ENCODE results near the gene INPP4A.
A peak's percentile ranks its signal among the peaks of the same experiment; 100 is the strongest.
"Not testable (repeated sequence)": the region's sequence is repeated elsewhere in the genome, so short reads cannot be mapped to it uniquely, and the experiment has no call there.

INPP4A gene

GRCh38 chr2:98583816-98584618, 139.4 kb downstream of the INPP4A start:
- DNase-seq (ENCODE audit: low read depth, low spot score), result no peak

GRCh38 chr2:98585386-98585785, 140.7 kb downstream of the INPP4A start:
- no peak for DNase-seq (ENCODE audit: low read depth, low spot score)

GRCh38 chr2:98586551-98587140, 142.0 kb downstream of the INPP4A start:
- DNase-seq (ENCODE audit: low read depth, low spot score), result no peak

DNA sequence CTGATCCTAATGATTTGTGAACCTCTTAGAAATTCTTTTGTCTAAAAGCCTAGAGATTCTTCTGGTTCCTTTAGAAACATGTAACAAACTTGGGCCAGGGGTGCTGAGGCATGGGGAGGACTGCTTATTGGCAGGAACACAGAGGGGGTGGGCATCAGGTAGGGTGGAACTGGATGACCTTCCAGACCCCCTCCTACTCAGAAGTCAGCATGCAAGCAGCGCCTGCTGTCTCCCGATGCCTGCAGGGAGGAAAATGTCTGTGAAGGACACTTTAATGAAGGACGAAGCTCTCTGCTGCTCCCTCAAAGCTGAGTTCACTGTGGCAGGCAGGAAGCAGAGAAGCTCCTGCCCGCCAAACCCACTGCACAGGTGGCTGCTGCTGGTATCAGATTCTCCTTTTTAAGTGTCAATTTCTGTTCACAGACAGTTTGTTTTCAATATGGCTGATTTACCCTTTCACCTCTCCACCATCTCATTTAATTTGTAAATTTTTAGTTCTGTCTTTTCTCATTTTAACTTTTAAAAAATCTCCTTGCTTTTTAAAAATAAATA, 144.3 kb downstream of the INPP4A start:
- DNase-seq (ENCODE audit: low read depth, low spot score), result peak; percentile 17

- DNase-seq (ENCODE audit: low read depth, low spot score), result no peak
These were observed 144.8 kb downstream of the INPP4A start for GRCh38 chr2:98589489-98589888.

DNA sequence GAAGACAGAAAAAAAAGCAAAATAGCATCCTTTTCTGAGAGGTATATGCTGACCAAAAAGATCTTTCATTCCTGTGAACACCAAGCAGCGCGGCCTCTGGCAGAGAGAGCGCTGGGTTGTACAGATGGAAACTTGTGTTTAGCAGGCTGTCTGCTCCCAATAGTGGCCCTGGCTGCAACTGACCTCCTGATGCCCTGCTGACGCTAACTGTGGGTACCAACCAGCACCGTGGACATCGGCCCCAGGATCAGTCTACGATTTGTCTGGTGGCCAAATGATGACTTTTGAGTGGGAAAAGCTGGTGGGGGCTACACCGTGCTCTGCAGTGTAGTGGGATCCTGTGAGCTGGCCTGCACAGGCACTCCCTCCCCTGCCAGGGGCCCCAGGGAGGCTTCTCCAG, 147.9 kb downstream of the INPP4A start:
- no peak for DNase-seq (ENCODE audit: low read depth, low spot score)

DNA sequence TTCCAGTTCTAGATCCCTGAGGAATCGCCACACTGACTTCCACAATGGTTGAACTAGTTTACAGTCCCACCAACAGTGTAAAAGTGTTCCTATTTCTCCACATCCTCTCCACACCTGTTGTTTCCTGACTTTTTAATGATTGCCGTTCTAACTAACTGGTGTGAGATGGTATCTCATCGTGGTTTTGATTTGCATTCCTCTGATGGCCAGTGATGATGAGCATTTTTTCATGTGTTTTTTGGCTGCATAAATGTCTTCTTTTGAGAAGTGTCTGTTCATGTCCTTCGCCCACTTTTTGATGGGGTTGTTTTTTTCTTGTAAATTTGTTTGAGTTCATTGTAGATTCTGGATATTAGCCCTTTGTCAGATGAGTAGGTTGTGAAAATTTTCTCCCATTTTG, 150.0 kb downstream of the INPP4A start:
- not testable (repeated sequence) for DNase-seq (ENCODE audit: low read depth, low spot score)

DNA sequence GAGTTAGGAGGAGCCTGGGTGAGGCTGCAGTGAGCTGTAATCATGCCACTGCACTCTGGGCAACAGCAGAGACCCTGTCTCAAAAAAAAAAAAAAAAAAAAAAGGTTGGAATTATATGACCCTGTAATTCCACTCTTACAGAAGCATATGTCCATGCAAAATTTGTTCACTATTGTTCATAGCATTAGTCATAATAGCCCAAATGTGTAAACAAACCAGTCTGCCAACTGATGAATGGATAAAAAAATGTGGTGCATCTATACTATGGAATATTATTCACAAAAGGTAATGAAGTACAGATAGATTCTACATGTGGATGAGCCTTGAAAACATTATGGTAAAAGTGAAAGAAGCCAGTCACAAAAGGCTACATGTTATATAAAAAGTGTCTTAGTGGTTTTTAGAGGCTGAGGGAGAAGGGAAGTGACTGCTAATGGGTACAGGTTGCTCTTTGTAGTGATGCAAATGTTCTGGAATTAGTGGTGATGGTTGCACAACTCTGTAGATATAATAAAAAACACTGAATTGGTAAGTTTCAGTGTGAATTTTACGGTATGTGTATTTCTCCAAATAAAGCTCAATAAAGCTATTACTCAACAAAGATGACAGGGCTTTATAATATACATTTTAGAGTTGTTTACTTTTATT, 154.2 kb downstream of the INPP4A start:
- no peak for DNase-seq (ENCODE audit: low read depth, low spot score)

- DNase-seq (ENCODE audit: low read depth, low spot score), result peak; percentile 56
These were observed 157.0 kb downstream of the INPP4A start for GRCh38 chr2:98601532-98602132.

DNA sequence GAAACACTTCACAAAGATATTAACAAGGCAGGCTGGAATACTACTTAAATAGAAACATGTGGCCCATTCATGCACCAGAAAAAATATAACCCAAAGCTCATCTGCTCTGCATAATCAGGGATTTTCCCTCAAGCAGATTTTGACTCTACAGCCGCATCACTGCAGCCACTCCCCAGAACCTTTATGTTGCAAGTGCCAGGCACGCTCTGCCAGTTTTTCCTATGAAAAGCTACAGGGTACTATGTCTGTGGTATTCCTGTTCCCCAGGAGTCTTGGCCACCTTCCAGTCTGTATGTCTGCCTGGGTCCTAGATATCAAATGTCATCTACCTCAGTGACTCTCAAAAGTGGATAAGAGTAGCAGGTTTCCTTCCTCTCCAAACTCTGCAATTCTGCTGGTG, 159.9 kb downstream of the INPP4A start:
- DNase-seq (ENCODE audit: low read depth, low spot score), result no peak

DNA sequence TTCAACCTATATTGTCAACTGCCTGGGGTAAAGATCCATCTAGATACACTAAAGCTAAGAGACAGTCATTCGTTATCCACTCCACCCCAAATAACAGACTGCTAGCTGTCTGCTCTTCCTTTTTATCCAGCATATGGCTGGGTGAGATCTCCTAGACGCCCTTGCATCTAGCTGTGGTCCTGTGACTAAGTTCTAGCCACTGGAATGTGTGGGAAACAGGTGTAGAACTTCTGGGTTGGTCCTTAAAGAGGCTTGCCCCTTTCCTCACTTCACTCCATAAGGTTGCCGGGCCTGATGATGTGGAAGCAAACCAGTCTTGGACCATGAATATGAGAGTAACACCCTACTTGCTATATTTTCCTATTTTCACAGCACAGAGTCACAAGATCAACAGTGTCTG, 160.4 kb downstream of the INPP4A start:
- no peak for DNase-seq (ENCODE audit: low read depth, low spot score)

DNA sequence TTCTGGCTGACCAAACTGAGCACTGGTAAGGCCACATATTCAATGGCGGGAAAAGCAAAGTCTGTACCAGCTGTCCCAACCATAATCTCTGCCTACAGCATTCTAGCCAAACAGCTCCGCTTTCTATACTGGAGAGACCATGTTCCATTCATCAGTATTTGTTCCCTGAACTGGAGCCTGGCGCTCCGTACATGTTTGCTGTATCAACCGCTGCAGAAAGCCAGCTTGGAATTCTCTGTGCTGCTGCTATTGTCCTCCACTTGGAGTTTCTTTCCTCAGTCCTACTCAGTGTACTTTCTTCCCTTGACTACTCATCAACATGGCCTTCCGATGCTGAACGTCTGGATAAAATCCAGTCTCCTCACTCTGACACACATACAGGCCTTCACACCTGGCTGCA, 161.8 kb downstream of the INPP4A start:
- DNase-seq (ENCODE audit: low read depth, low spot score), result no peak

DNA sequence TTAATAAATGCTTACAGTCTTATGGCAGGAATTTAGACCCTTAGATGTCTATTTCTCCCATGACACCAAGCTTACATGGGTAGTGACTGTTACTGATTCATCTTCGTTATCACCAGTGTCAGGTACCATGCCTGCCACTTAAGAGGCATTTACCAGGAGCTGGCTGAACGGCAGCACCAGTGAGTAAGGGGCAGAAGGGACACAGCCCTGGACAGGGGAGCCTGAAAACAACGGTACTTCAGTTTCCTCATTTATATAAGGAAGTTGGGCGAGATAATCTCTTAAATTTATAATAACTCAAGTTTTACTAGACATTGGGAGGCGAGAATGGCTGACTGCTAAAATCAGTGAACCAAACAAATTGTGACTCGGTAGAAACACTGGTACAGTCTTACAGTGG, 162.4 kb downstream of the INPP4A start:
- DNase-seq (ENCODE audit: low read depth, low spot score), result no peak

DNA sequence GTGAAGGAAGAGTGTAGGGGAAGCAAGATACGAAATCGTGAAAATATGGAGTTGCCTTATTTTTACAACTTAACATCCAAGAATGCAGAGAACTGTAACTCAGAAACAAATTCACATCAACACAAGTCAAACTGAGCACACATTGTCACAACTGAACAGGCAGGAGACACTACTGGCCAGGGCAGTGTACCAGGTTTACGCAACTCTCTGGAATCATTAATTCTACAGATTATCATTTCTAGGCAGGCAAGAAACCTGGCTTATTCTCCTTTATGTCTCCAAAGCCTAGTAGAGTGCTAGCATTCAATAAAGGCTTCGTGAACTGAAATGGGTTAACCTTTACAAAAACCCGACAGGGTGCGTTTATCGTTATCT, 163.1 kb downstream of the INPP4A start:
- no peak for DNase-seq (ENCODE audit: low read depth, low spot score)

- peak; percentile 92 for DNase-seq (ENCODE audit: low read depth, low spot score)
These were observed 163.7 kb downstream of the INPP4A start, which contains the start of the genes COA5 and UNC50 for GRCh38 chr2:98608116-98608961. TSS of gene COA5 (minus strand) at chr2:98608512. CDS start at chr2:98608405, 107 bp downstream. TSS of gene UNC50 (plus strand) at chr2:98608589. CDS start at chr2:98609760, 1,171 bp downstream.

DNA sequence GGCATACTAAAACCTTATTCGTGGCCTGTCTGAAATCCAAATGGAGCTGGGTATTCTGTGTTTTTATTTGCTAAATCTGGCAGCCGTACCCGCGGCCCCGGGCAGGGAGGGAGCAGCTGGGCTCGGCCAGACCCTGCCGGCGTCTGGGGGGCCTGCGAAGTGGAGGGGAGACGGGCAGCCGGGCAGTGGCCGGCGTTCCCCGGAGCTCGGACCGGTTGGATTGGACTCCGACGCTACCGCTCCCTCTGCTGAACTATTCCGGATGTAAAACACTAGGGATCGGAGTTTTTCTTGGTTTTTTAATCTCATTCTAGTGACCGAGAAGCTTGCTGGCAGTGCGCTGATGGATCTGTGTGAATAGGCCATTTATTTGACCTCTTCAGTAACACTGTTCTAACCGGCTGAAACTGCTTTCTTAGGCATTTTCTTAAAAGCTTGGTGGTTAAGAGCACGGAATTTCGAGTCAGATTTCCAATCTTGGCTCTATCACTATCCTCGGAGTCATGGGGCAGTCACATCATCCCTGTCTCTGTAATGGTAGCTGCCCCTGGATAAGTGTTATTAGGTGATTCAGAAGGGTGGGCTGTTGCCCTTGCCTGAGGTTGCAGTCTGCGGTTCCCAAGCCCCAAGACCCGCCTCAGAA, 164.4 kb downstream of the INPP4A start:
- DNase-seq (ENCODE audit: low read depth, low spot score), result peak; percentile 45

DNA sequence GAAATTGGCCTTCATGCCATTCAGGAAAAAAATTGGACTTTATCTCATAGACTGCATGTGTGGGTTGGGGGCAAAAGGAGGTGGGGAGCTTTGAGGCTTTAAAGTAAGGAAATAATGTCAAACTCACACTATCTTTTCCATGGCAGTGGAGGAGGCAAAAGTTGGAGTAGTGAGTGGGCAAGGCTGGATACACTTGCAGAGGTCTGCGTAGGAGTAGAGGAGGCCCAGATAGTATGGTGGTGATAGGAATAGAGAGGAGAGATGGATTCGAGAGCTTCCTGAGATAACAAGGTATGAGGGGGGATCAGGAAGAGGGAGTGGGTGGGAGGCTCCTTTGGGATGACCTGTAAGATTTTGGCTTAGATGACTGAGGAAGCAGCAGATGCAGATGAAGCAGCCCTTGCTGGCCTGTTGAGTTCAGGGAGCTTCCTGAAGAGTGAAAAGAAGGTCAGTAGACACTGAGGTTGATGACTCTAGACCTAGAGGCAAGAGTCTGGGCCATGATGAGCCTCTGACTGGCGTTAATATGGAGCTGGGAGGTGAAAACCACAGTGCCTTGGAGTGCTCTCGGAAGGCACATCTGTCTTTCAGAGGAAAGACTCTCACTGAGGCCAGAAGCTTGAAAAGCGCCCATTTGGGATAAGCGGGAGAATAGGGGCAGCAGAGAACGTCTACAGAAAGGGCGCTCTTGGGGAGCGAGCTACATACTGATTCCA, 169.5 kb downstream of the INPP4A start:
- no peak for DNase-seq (ENCODE audit: low read depth, low spot score)

GRCh38 chr2:98615481-98615880, 170.8 kb downstream of the INPP4A start:
- no peak for DNase-seq (ENCODE audit: low read depth, low spot score)

DNA sequence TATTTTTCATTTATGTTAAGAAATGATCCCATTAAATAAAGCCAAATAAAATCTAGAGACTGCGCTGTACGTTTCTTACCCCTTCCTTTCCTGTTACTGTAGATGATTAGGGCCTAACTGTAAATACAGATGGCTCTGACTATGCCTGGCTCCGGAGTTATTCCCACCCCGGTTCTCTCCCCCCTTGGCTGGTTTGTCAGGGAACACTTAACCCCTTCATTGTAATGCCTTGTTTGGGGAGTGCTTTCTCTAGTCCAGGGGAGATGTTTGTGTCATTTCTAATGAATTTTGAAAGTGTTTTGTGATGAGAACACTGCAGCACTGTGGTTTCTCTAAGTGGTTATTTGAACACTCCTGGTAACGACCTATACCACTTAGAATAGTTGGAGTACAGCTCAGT, 172.5 kb downstream of the INPP4A start:
- DNase-seq (ENCODE audit: low read depth, low spot score), result no peak

DNA sequence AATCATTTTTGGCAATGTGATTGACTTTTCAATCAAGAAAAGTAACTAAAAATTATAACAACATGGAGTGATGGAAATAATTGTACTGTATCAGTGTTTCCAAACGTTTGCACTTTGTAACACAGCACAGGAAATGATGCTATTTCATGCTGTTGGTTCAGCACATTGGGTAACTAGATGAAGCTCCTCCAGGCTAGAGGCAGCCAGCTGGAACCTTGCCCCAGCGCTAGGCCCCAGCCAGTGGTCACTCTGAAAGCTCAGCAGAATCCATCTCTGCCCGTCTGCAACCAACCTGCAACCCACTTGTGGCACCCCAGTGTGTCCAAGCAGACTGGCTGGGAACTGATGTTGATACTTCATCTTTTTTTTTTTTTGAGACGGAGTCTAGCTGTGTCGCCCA, 179.0 kb downstream of the INPP4A start:
- DNase-seq (ENCODE audit: low read depth, low spot score), result no peak
